AG08395 (cell line): Measurements from ENCODE around the gene TMA7.
"Not testable (repeated sequence)": the region's sequence is repeated elsewhere in the genome, so short reads cannot be mapped to it uniquely, and the experiment has no call there.

Source experiments
- DNase-seq: peaks from one replicate; pipeline ENCODE4 v3.0.0; 2012; ENCODE audit warnings: mixed read lengths, low spot score

The TMA7 gene

GRCh38 chr3:48439820-48440589 is at the start of gene TMA7, which contains the start of gene CCDC51:
TSS of gene TMA7 (plus strand) at chr3:48440257. CDS start at chr3:48440297, 40 bp downstream.
TSS of gene CCDC51 (minus strand) at chr3:48440119. CDS start at chr3:48435128, 4,991 bp downstream.
- peak; percentile 99 for DNase-seq

- DNase-seq: no peak
Measured at GRCh38 chr3:48394391-48394790, 45.7 kb upstream of the TMA7 start.

DNA sequence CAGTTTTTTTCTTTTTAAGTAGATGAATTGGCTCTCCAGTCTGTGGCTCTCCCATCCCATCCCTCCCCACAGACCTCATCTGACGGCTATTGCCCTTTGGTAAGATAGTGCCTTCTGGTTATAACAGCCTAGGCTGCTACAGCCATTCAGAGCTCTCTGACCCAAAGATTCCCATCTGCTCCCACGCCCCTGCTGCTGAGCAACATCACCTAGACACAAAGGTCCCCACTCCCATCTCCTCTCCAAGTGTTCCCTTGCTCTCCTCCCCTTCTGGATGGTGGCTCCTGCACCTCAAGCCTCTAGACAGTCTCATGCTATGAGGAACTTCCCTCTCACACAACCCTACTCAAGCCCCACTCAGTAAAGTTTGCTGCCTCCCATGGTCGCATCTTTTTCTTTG is 44.3 kb upstream of the TMA7 start:
- DNase-seq: no peak

DNA sequence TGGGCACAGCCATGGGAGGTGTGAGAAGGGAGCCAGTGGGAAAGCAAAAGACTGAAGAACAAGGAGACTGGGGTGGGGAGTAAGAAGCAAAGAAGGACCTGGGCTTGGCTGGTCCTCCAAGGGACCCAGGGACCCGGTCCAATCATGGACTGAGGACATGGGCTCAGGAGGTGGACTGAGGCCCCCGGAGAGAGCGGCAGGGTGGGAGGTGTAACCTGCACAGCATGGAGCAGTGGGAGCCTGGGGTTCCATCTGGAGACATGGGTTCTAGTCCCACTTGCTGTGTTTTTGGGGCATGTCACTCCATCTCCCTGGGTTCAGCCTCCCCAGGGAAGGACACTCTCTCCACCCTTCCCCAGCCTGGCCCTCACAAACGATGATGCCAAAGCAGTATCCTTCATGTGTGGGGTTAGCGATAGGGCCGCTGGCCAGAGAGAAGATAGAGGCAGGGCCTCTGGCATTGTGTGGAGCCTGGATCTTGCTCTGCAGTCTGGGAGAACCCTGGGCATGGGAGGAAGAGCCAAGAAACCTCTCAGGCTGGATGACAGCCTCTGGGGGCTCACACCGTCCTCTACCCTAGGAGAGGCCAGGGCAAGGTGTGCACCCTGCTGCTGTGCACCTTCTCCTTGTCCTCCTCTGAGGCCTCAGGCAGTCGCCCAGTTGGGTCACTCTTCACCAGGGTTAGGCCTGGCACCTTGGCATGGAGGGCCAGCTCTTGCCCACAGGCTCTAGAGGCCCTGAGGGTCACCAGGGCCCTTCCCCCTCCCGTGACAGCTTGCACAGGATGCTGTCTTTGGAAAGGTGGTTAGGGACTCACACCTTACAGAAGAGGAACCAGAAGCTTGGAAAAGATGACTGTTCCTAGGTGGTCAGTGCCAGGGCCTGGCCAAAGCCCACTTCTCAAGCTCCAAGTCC is 42.0 kb upstream of the TMA7 start:
- no peak for DNase-seq

DNA sequence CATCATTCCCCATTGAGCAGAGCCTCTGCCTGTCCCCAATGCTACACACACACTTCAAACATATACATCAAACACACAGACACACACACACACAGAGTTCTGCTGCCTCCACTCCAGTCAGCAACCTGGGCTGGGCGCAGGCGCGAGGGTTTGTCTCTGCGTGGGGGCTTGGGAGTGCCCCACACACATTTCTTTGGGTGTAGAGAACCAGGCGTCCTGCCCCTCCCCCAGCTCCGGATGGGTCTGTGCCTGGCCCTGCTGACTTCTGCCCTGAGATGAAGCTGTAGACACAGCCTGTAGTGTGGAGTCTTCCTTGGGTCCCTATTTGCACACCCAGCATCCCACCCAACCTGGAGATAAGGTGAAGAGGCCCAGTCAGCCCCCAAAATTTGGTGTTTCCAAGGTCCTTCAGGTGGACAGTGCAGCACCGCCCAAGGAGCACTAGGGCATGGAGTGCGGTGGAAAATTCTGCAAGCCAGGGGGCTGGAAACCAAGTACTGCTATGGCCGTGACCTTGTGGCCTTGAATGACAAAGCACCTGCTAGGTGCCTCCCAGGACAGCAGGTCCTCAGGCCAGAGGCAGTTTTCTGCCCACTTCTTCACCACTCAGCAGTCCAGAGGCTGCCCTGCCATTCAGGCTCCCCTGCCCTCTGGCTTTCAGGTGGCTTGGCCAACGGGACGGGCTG is 41.2 kb upstream of the TMA7 start:
- no peak for DNase-seq

DNA sequence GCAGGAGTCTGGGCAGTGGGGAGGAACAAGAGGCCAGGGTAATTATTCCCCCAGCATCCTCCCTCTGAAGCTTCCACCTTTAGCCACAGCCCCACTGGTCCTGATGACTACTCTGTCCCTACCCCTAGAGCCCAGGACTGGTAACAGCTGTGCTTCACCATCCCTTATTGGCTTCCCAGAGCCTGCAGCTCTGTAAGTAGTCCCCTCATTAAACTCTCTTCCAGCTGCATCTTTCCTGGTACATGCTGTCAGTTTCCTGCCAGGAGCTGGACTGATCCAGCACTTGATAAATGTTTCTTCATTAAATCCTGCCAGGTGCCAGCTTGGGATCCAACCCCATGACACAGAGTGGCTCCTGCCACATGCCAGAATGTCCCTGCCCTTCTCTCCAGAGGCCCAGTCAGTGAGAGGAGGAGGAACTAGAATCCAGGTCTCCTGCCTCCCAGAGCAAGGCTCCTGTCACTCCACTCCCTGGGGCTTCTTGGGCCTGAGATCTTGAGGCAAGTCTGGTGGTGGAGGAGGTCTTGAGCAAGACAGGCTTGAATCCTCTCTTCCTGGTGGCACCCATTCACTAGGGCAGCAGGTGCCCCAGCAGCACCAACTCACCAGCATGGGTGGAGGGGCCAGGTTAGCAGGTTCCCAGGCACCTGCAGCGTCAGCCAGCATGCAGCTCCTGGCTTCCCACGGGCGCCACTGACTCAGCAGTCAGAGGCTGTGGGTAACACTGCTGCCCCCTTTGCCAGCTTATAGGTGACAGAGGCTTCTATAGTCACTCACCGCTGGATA is 40.5 kb upstream of the TMA7 start:
- no peak for DNase-seq

DNA sequence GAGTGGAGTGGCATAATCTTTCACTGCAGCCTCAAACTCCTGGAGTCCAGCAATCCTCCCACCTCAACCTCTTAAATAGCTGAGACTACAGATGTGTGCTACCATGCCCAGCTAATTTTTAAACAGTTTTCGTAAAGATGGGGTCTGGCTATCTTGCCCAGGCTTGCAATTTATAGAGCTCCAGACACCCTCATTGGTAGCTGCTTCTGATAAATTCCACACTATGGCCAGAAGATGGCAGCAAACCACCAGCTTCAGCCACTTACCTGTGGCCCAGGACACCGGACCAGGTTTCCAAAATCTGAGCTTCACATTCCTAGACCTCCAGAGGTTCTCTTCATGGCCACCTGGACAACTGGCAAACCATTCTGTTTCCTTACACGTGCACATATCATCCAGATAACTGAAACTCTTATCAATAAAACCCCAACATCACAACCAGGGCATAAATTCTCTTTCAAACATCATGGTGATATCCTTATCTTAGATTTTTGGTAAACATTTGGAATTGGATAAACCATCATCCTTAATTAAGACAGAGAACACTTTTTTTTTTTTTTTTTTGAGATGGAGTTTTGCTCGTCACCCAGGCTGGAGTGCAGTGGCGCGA is 39.1 kb upstream of the TMA7 start:
- peak; percentile 66 for DNase-seq

GRCh38 chr3:48401434-48401901 is 38.6 kb upstream of the TMA7 start:
- not testable (repeated sequence) for DNase-seq

- peak; percentile 93 for DNase-seq
Measured at GRCh38 chr3:48402281-48402732, 37.8 kb upstream of the TMA7 start.

DNA sequence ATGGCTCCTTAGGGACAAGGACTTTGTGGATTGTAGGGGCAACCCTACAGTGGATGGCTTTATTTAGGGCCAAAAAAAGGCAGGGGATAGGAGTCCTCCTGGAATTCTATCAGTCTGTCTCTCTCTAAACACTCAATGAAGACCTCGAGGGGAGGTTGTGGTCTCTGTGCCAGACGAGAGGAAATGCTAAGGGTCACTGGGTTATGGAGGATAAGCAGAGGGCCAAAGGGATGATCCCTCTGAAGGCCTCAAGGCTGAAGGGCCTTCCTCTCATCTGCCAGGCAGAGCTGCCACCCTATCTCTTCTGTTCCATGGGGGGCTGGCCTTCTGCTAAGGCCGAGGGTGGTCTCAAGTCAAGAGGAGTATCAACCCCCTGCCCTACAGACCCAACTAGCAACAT is 37.1 kb upstream of the TMA7 start:
- DNase-seq: no peak

DNA sequence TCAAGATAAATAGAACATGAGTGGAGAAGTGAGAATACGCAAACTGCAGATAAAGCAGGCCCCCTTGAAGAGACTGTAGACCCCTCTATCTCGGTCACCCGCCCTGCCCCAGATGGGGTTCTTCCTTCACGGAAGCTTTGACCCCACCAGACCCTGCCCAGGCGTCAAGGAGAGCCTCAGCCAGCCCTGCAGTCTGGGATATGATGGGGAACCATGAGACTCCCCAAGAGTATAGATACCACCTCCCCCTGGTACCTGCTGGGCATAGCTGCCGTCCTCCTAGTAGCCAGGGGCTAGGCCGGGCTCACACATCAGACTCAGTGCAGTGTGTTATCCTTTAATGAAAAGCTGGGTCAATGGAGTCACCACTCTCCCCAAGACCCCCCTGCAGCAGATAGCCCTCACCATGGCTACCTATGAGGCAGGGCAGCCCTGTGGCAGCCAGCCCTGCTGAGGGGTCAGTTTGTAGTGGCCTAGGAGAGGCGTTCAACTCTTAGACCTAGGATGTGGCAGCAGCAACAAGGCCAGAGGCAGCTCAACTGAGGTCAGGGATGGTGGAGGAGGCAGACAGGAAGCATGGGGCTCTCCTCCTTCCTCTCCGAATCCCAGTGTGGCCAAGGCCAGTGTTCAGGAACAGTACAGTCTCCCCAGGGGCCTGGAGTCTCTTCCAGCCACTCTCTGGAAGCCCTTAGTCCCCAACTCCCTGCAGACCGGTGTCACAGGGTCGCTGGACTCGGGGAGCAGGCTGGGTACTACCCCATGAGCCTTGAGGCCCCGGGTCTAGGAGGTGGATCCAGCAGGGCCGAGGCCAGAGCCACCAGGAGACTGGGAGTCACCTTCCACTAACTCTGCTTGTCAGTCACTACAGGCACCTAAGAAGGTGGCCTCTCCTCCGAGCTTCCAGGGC is 36.3 kb upstream of the TMA7 start:
- DNase-seq: no peak

DNA sequence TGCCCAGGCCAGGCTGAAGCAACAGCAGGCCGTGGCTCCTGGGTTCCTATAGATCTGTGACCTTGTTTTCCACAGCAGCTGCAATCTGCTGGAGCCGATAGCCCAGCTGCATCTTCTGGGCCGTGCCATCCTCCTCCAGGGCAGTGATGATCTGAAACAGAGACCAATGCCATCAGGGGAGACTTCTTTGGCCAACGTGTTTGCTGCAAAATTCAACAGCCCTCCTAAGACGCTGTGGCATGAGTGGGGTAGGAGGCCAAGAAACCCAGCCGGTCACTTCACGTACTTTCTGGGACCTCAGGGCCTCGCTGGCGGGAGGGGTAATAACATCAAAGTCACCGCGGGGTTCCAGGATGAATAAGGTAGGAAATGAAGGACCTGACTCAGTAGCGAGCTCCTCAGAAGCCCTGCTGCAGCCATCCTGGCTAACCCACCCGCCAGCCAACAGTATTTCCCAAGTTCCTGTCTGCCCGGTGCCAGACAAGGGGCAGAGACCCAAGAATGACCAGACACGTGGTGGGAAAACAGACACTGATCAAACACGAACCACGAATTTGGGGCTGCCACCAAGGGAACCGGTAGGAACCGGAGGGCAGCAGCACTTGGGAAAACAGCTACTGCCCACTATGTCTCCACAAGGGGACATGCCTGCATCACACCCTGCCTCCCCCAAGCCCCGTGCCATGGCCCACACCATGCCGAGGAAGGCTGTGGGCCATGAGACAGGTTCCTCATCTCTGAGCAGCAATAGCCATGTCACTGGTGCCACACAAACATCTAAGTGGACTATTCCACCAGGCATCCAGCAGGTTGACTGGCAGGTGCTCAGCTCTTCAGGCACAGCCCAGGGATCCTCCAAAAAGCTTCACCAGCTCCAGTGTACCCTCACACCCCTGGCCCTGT is 35.4 kb upstream of the TMA7 start:
- no peak for DNase-seq

DNA sequence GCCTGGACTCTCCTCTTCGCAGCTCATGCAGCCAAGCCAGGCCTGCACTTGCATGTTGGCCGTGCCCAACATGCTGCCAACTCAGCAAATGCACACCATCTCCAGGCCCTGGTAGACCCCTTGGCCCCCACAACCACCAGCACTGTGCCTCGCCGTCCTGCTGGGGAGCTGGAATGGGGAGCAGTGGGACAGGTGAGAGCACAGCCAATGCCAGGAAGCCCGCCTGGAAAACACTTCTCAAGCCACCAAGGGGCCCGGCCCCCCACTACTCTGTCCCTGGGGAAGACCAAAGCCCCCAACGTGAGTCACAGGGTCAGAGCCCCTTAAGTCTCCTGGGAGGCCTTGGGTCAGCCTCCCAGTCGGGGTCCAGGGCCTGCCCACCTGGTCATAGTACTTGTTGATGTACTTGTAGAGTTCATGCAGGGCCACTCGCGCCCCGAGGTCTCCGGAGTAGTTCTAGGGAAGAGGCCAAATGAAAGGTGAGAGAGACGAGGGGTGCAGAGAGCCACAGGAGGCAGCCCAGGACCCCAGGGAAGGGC is 34.6 kb upstream of the TMA7 start:
- no peak for DNase-seq

- no peak for DNase-seq
Measured at GRCh38 chr3:48405971-48406370, 34.1 kb upstream of the TMA7 start.

GRCh38 chr3:48406443-48407431 is 33.3 kb upstream of the TMA7 start:
- no peak for DNase-seq

- DNase-seq: no peak
Measured at GRCh38 chr3:48407542-48408099, 32.4 kb upstream of the TMA7 start.

- no peak for DNase-seq
Measured at GRCh38 chr3:48408823-48409281, 31.2 kb upstream of the TMA7 start.
